Mesendoderm (in vitro differentiated cells): ENCODE data around the gene HAX1.
"Not testable (repeated sequence)": the region's sequence is repeated elsewhere in the genome, so short reads cannot be mapped to it uniquely, and the experiment has no call there.

ENCODE experiments used
- DNase-seq: peaks from one replicate; pipeline ENCODE4 v3.0.0; 2013
- H2AK5ac ChIP-seq: 2 replicates; pipeline ENCODE4 v1.6.1; 2013; ENCODE audit warnings: low read length, inconsistent platforms
- H2BK120ac ChIP-seq: 2 replicates; pipeline ENCODE4 v1.6.1; 2013; ENCODE audit warnings: low read depth, mild to moderate bottlenecking, low read length, moderate library complexity, mixed read lengths
- H2BK15ac ChIP-seq: replicated peaks from 2 replicates; pipeline ENCODE4 v1.6.1; 2013; ENCODE audit warnings: low read depth, mild to moderate bottlenecking, moderate library complexity
- H2BK5ac ChIP-seq: 2 replicates; pipeline ENCODE4 v1.6.1; 2013; ENCODE audit warnings: low read length, inconsistent platforms
- H3K18ac ChIP-seq: 2 replicates; pipeline ENCODE4 v1.6.1; 2013; ENCODE audit warnings: mild to moderate bottlenecking, low read length, mixed read lengths
- H3K23ac ChIP-seq: one replicate; pipeline ENCODE4 v1.6.1; 2013; ENCODE audit warnings: low read length
- H3K27ac ChIP-seq: 2 replicates; pipeline ENCODE4 v1.5.1; 2013; ENCODE audit warnings: low read depth, mild to moderate bottlenecking, inconsistent platforms, low read length, moderate library complexity
- H3K27me3 ChIP-seq: 2 replicates; pipeline ENCODE4 v1.6.1; 2013; ENCODE audit warnings: low read length, control low read depth, mild to moderate bottlenecking, inconsistent platforms; ENCODE audit not compliant: insufficient read depth, poor library complexity
- H3K36me3 ChIP-seq: 2 replicates; pipeline ENCODE4 v1.6.1; 2013; ENCODE audit warnings: low read length, inconsistent platforms; ENCODE audit not compliant: control insufficient read depth, insufficient read depth
- H3K4ac ChIP-seq: one replicate; pipeline ENCODE4 v1.6.1; 2013; ENCODE audit warnings: low read depth, mild to moderate bottlenecking, low read length, moderate library complexity
- H3K4me1 ChIP-seq: 2 replicates; pipeline ENCODE4 v1.6.1; 2013; ENCODE audit warnings: low read depth, low read length, inconsistent platforms; ENCODE audit not compliant: control insufficient read depth
- H3K4me2 ChIP-seq: 2 replicates; pipeline ENCODE4 v1.6.1; 2013; ENCODE audit warnings: low read length
- H3K4me3 ChIP-seq: 2 replicates; pipeline ENCODE4 v1.5.1; 2013; ENCODE audit warnings: mild to moderate bottlenecking, low read length
- H3K56ac ChIP-seq: one replicate; pipeline ENCODE4 v1.6.1; 2013; ENCODE audit warnings: low read length
- H3K79me1 ChIP-seq: 2 replicates; pipeline ENCODE4 v1.6.1; 2013; ENCODE audit warnings: low read length, inconsistent platforms
- H3K79me2 ChIP-seq: 2 replicates; pipeline ENCODE4 v1.6.1; 2013; ENCODE audit warnings: mild to moderate bottlenecking, low read length; ENCODE audit not compliant: control insufficient read depth, insufficient read depth
- H3K9ac ChIP-seq: 2 replicates; pipeline ENCODE4 v1.6.1; 2013; ENCODE audit warnings: low read length, inconsistent platforms
- H4K5ac ChIP-seq: one replicate; pipeline ENCODE4 v1.6.1; 2013; ENCODE audit warnings: low read length
- H4K8ac ChIP-seq: one replicate; pipeline ENCODE4 v1.6.1; 2013; ENCODE audit warnings: low read depth, mild to moderate bottlenecking, control low read depth, low read length, moderate library complexity
- WGBS: extraction: QIAGEN DNeasy Blood & Tissue Kit; methylation state at CpG from one replicate; pipeline ENCODE4 v1.1.7; 2013; ENCODE audit warnings: low lambda C conversion rate, missing lambda C conversion rate; ENCODE audit not compliant: insufficient coverage; ENCODE audit errors: extremely low coverage; 5-methylcytosine and 5-hydroxymethylcytosine counted together

Gene HAX1

GRCh38 chr1:154233127-154233526 is 39.3 kb upstream of the HAX1 start:
- H2AK5ac ChIP-seq, DNase-seq, H3K9ac ChIP-seq, H3K4ac ChIP-seq, H4K8ac ChIP-seq, H3K4me3 ChIP-seq, H3K27ac ChIP-seq, H3K4me1 ChIP-seq, H3K56ac ChIP-seq, H3K27me3 ChIP-seq, H3K23ac ChIP-seq, H4K5ac ChIP-seq, H3K18ac ChIP-seq, H2BK15ac ChIP-seq, H2BK5ac ChIP-seq, H3K4me2 ChIP-seq, H2BK120ac ChIP-seq: not testable (repeated sequence)
- Histone ChIP-seq H3K79me2 (peaks cover 20% of the 10 kb centered on the region), H3K36me3 (peaks cover 16% of the 10 kb centered on the region), H3K79me1 (peaks cover 14% of the 10 kb centered on the region)
- no CpG with 5 or more reads among the region's 12 CpGs for WGBS

GRCh38 chr1:154236855-154237254 is 35.6 kb upstream of the HAX1 start:
- Histone ChIP-seq H3K27ac (no peak overlapping the region), H3K23ac (no peak overlapping the region), H3K4ac (no peak overlapping the region), H3K18ac (no peak overlapping the region), H2BK15ac (no peak overlapping the region), H3K79me1 (peaks cover 17% of the 10 kb centered on the region), H4K8ac (no peak overlapping the region), H3K27me3 (no peaks in the 10 kb centered on the region), H3K4me2 (no peak overlapping the region), H3K36me3 (peaks cover 16% of the 10 kb centered on the region), H4K5ac (no peak overlapping the region), H3K4me3 (no peak overlapping the region), H3K4me1 (no peaks in the 10 kb centered on the region), H2AK5ac (no peak overlapping the region), H3K56ac (no peak overlapping the region), H3K9ac (no peak overlapping the region), H2BK5ac (no peak overlapping the region), H3K79me2 (peaks cover 14% of the 10 kb centered on the region), H2BK120ac (no peak overlapping the region)
- 100% methylated on average over 1 of the region's 4 CpGs for WGBS
- no peak for DNase-seq

- H3K9ac ChIP-seq: no peak overlapping the region
- H3K4ac ChIP-seq: no peak overlapping the region
- no peak overlapping the region for H3K4me2 ChIP-seq
- H3K27me3 ChIP-seq: no peaks in the 10 kb centered on the region
- H2AK5ac ChIP-seq: no peak overlapping the region
- H3K4me1 ChIP-seq: no peaks in the 10 kb centered on the region
- H3K79me1 ChIP-seq: peaks cover 18% of the 10 kb centered on the region
- H2BK120ac ChIP-seq: no peak overlapping the region
- no peak overlapping the region for H3K23ac ChIP-seq
- H3K56ac ChIP-seq: no peak overlapping the region
- H3K27ac ChIP-seq: no peak overlapping the region
- WGBS: no CpG with 5 or more reads among the region's 2 CpGs
- H3K36me3 ChIP-seq: peaks cover 17% of the 10 kb centered on the region
- H3K79me2 ChIP-seq: peaks cover 14% of the 10 kb centered on the region
- no peak overlapping the region for H3K4me3 ChIP-seq
- H2BK5ac ChIP-seq: no peak overlapping the region
- H2BK15ac ChIP-seq: no peak overlapping the region
- H3K18ac ChIP-seq: no peak overlapping the region
- H4K8ac ChIP-seq: no peak overlapping the region
- H4K5ac ChIP-seq: no peak overlapping the region
- no peak for DNase-seq
Observed at GRCh38 chr1:154237435-154237834, 35.0 kb upstream of the HAX1 start.

GRCh38 chr1:154237880-154238506 is 34.4 kb upstream of the HAX1 start:
- no peak overlapping the region for H2BK5ac ChIP-seq
- no peak overlapping the region for H2BK120ac ChIP-seq
- DNase-seq: no peak
- H3K9ac ChIP-seq: no peak overlapping the region
- no peak overlapping the region for H2AK5ac ChIP-seq
- peaks cover 17% of the 10 kb centered on the region for H3K36me3 ChIP-seq
- H3K4me2 ChIP-seq: no peak overlapping the region
- H4K8ac ChIP-seq: no peak overlapping the region
- no peak overlapping the region for H3K23ac ChIP-seq
- H3K4me3 ChIP-seq: no peak overlapping the region
- no peak overlapping the region for H3K18ac ChIP-seq
- H3K79me1 ChIP-seq: peaks cover 18% of the 10 kb centered on the region
- H3K79me2 ChIP-seq: peaks cover 14% of the 10 kb centered on the region
- no peaks in the 10 kb centered on the region for H3K27me3 ChIP-seq
- no peak overlapping the region for H3K27ac ChIP-seq
- H4K5ac ChIP-seq: no peak overlapping the region
- no peak overlapping the region for H3K56ac ChIP-seq
- WGBS: no CpG with 5 or more reads among the region's 6 CpGs
- no peak overlapping the region for H2BK15ac ChIP-seq
- no peak overlapping the region for H3K4ac ChIP-seq
- H3K4me1 ChIP-seq: no peaks in the 10 kb centered on the region

DNA sequence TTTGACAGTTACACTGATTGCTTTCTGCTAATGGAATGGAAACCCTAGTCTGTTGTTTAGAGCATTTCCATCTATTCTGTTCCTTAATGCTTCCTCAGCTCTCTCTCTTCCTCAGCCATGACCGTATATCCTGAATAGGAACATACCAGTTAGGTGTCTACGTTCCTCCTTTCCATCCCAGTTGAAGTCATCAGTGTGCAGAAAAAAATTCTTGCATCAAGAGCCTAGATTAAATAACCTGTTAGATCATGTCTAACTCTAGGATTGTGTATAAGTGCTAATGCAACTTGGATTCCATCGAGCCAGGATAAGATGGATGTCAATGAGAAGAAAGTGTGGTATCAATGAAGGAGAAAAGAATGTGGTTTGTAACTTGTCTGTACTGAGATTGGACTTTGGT is 32.9 kb upstream of the HAX1 start:
- H3K23ac ChIP-seq: no peak overlapping the region
- no peak overlapping the region for H3K56ac ChIP-seq
- H3K4ac ChIP-seq: no peak overlapping the region
- no peak overlapping the region for H3K4me2 ChIP-seq
- H3K79me1 ChIP-seq: peaks cover 18% of the 10 kb centered on the region
- no peak overlapping the region for H3K4me3 ChIP-seq
- no peak overlapping the region for H2AK5ac ChIP-seq
- no peak for DNase-seq
- H3K9ac ChIP-seq: no peak overlapping the region
- H2BK15ac ChIP-seq: no peak overlapping the region
- no peak overlapping the region for H2BK120ac ChIP-seq
- peaks cover 14% of the 10 kb centered on the region for H3K79me2 ChIP-seq
- no peak overlapping the region for H2BK5ac ChIP-seq
- no peak overlapping the region for H3K18ac ChIP-seq
- peaks cover 22% of the 10 kb centered on the region for H3K36me3 ChIP-seq
- no peak overlapping the region for H4K8ac ChIP-seq
- H4K5ac ChIP-seq: no peak overlapping the region
- H3K27me3 ChIP-seq: no peaks in the 10 kb centered on the region
- no peaks in the 10 kb centered on the region for H3K4me1 ChIP-seq
- WGBS: no CpG with 5 or more reads among the region's 3 CpGs
- H3K27ac ChIP-seq: no peak overlapping the region

DNA sequence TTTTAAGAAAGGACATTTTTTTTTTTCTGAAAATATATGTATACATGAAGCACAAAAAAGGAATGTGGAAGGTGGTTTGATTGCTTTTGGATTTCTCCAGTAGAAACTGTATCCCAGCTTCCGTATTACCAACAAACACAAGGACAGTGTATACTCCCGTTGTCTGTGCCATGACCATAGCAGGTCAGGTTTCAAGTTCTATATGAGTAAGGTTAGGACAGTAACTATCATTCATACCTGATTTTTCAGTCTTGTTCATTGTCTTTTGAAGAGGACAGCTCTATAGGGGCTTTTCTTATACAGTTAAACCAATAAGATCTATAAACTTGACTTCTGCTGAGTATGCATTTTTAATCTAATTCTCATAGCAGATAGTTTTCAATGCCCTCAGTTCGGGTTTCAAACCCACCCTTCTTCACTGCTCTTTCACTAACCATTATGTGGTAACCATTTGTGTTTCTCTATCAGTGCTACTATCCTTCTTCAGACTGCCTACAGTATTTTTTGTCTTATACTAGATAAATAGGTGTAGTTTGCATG is 32.1 kb upstream of the HAX1 start:
- DNase-seq: no peak
- Histone ChIP-seq H4K5ac (no peak overlapping the region), H3K4me2 (no peak overlapping the region), H3K9ac (no peak overlapping the region), H3K36me3 (peaks cover 24% of the 10 kb centered on the region), H3K79me1 (peaks cover 16% of the 10 kb centered on the region), H3K4ac (no peak overlapping the region), H3K23ac (no peak overlapping the region), H2AK5ac (no peak overlapping the region), H3K18ac (no peak overlapping the region), H3K4me3 (no peak overlapping the region), H3K79me2 (peaks cover 14% of the 10 kb centered on the region), H2BK120ac (no peak overlapping the region), H2BK15ac (no peak overlapping the region), H3K27me3 (no peaks in the 10 kb centered on the region), H3K27ac (no peak overlapping the region), H3K56ac (no peak overlapping the region), H4K8ac (no peak overlapping the region), H3K4me1 (no peaks in the 10 kb centered on the region), H2BK5ac (no peak overlapping the region)
- no CpG with 5 or more reads among the region's 3 CpGs for WGBS
